M059J (cell line): ENCODE data around the gene ANGPTL7. TPM values are rescaled to one million over a fixed set of nuclear protein-coding genes. Genes with fewer than 3 reads are reported as not detected.

Source experiments
- DNase-seq: peaks from one replicate; pipeline ENCODE4 v3.0.0-alpha.2; 2012; ENCODE audit warnings: low read depth
- total RNA-seq: library from RNA; depleted of rRNA; stranded (reverse); fragments of >200 nt; shearing (Covaris generic); gene quantifications from 2 replicates; pipeline ENCODE4 v1.2.3, GENCODE V29; 2014; rRNA removed

The ANGPTL7 gene
- total RNA-seq, 1 experiment from 2014 or later, result 0.22 TPM

- no peak for DNase-seq
These were observed 15.4 kb downstream of the ANGPTL7 start for GRCh38 chr1:11204396-11205190.

- DNase-seq, result no peak
These were observed 18.9 kb downstream of the ANGPTL7 start for GRCh38 chr1:11207898-11208611.

- DNase-seq, result no peak
These were observed 22.3 kb downstream of the ANGPTL7 start for GRCh38 chr1:11211461-11211860.

GRCh38 chr1:11211925-11212587, 22.9 kb downstream of the ANGPTL7 start:
- DNase-seq, result no peak

- no peak for DNase-seq
These were observed 25.7 kb downstream of the ANGPTL7 start for GRCh38 chr1:11214698-11215380.

GRCh38 chr1:11215381-11216005, 26.3 kb downstream of the ANGPTL7 start:
- no peak for DNase-seq

GRCh38 chr1:11216074-11216473, 26.9 kb downstream of the ANGPTL7 start:
- no peak for DNase-seq

GRCh38 chr1:11227106-11228077, 38.2 kb downstream of the ANGPTL7 start:
- DNase-seq, result no peak

- DNase-seq, result no peak
These were observed 40.0 kb downstream of the ANGPTL7 start for GRCh38 chr1:11229203-11229602.

- no peak for DNase-seq
These were observed 44.1 kb downstream of the ANGPTL7 start for GRCh38 chr1:11233208-11233607.

- DNase-seq, result no peak
These were observed 48.2 kb downstream of the ANGPTL7 start for GRCh38 chr1:11237356-11237755.

- DNase-seq, result no peak
These were observed 49.2 kb downstream of the ANGPTL7 start for GRCh38 chr1:11238311-11238710.

- no peak for DNase-seq
These were observed 56.1 kb downstream of the ANGPTL7 start for GRCh38 chr1:11245248-11245647.

Other genes with a start within 250 kb of the ANGPTL7 start
- gene TARDBP, start 176.7 kb upstream of the ANGPTL7 start, total RNA-seq, result 70.2 and 106 TPM in 2 replicates
- not detected in 2 replicates for gene MASP2, start 142.1 kb upstream of the ANGPTL7 start, total RNA-seq
- gene SRM, start 129.3 kb upstream of the ANGPTL7 start, total RNA-seq, result 26.0 and 83.2 TPM in 2 replicates
- gene EXOSC10, start 89.5 kb upstream of the ANGPTL7 start, total RNA-seq, result 57.0 and 68.4 TPM in 2 replicates
- 27.6 and 46.6 TPM in 2 replicates for gene MTOR, start 73.2 kb downstream of the ANGPTL7 start, total RNA-seq
- 9.5 and 11.0 TPM in 2 replicates for gene UBIAD1, start 83.8 kb downstream of the ANGPTL7 start, total RNA-seq